Choroid plexus epithelial cell (primary cell): ENCODE results near the gene ADD3.

Experiments
- DNase-seq: peaks from one replicate; pipeline ENCODE4 v3.0.0-alpha.2; 2010; ENCODE audit warnings: low read depth
- H3K4me3 ChIP-seq: 2 replicates; pipeline ENCODE4 v1.5.1; 2011; ENCODE audit warnings: low read depth, mild to moderate bottlenecking, control low read depth, low read length, moderate library complexity
- TF ChIP-seq, protein P1 (sequence below): conservative IDR thresholded peaks from 2 replicates; pipeline ENCODE4 v1.5.1; 2011; ENCODE audit warnings: low read depth, mild to moderate bottlenecking, control low read depth, inconsistent platforms, low read length, moderate library complexity

Gene ADD3

DNA sequence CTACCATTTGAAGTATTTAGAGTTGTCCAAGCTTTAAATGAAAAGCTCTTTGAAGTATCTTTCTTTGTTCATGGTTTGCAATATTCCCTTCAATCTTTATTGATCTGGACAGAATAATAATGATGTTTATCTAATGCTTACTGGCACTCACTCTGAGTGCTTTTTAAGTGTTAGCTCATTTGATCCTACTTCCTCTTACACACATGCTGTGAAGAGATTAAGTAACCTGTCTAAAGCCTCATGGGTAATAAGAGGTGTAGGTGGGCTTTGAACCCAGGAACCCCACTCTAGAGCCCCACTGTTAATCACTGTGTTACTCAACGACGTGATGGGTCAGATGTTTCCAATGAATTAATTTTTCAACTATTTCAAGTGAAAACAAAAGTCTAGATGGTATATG lies 31.1 kb upstream of the ADD3 start:
- no peak for DNase-seq
- TF ChIP-seq, protein P1, sequence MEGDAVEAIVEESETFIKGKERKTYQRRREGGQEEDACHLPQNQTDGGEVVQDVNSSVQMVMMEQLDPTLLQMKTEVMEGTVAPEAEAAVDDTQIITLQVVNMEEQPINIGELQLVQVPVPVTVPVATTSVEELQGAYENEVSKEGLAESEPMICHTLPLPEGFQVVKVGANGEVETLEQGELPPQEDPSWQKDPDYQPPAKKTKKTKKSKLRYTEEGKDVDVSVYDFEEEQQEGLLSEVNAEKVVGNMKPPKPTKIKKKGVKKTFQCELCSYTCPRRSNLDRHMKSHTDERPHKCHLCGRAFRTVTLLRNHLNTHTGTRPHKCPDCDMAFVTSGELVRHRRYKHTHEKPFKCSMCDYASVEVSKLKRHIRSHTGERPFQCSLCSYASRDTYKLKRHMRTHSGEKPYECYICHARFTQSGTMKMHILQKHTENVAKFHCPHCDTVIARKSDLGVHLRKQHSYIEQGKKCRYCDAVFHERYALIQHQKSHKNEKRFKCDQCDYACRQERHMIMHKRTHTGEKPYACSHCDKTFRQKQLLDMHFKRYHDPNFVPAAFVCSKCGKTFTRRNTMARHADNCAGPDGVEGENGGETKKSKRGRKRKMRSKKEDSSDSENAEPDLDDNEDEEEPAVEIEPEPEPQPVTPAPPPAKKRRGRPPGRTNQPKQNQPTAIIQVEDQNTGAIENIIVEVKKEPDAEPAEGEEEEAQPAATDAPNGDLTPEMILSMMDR, result no peak
- no peak overlapping the region for H3K4me3 ChIP-seq

DNA sequence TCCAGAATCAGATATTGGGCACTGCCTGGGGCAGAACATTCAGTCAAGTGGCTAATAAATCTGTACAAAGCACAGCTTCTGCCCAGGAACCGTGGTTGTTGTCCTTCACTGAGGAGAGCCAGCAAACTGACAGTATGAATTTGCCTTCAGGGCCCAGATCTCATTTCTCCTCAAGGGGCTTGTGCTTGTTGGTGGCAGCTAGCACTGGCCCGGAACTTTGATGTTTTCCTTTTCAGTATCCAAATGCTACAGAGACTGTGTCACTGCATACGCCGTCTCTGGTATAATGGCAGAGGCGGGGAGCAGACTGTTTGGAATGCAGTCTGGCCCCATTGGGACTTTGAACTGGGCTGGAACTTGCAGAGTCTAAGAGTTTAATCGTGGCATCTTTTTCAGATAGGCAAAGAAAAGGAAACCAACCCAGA lies 30.4 kb upstream of the ADD3 start:
- DNase-seq, result no peak
- TF ChIP-seq, protein P1, result no peak
- H3K4me3 ChIP-seq, result no peak overlapping the region

DNA sequence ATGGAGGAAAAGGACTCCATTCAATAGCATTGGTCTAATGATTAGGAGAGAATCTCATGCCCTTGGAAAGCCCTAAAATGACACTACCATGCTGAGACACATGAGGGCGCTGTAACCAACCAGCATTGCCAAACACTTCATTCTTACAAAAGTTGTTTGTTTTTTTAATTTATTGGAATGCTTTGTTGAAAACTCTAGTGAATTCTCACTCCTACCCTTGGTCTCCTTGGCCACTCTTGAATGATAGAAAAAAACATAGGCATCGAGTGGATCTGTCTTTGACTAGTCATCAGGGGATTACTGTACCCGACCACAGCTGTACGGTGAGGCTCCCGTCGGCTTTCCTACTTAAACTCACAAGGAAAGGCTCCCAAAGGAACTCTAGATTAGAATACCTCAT lies 29.3 kb upstream of the ADD3 start:
- H3K4me3 ChIP-seq, result no peak overlapping the region
- TF ChIP-seq, protein P1, result peak; percentile 89

DNA sequence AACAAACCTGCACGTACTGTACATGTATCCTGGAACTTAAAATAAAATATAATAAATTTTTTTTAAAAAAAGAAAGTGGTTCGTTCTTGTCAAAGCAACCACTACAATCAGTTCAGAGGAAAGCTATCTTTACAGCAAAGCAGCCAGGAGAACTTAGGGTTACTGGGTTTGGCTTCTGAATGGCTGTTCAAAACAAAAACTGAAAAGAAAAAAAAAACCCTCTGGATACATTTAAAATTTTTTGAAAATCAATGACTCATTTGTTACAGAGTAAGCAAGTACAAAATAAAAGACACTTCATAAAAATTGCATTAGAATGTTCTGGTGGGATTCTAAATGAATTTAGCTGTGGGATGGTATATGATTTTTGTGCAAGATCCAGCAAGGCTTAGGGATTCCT lies 28.6 kb upstream of the ADD3 start:
- TF ChIP-seq, protein P1, result no peak
- DNase-seq, result no peak
- no peak overlapping the region for H3K4me3 ChIP-seq

More for the DNA sequence above, 29.3 kb upstream of the ADD3 start:
- DNase-seq, result peak; percentile 80

DNA sequence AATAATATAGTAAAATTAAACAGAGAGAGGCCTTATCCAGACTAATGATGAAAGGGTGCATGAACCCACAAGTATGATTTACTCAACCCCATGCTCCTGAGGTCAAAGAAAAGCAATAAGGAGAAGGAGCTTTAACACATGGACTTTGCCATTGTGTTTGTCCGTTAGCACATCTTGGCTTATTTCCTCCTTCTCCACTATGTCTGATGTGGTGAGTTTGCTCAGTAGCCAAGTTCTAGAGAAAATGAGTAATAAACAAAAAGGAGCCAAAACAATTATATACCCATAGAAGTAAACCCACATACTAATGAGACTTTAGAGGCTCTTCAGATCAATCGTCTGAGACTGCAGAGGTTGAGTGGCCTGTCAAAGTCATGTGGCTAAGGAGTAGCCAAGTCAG lies 26.1 kb upstream of the ADD3 start:
- no peak for DNase-seq
- TF ChIP-seq, protein P1, result no peak
- H3K4me3 ChIP-seq, result no peak overlapping the region

DNA sequence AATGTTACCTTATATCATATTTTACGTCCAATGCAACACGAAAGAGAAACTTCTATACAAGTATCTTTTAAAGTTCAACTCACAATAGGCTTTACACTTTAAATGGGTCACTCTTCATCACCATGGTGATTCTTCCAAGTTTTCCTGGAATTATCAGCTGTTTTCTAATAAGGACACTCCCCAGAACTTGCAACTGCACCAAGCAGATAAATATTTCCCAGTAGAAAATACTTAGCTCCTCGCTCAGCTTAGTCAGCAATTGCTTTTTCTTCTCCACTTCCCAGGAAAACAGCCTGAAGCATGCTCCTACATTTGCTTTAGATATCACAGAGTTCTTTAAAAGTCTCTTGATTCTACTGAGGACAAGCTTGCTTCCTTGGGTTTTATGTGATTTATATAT lies 25.7 kb upstream of the ADD3 start:
- H3K4me3 ChIP-seq, result no peak overlapping the region
- TF ChIP-seq, protein P1, result no peak
- no peak for DNase-seq

DNA sequence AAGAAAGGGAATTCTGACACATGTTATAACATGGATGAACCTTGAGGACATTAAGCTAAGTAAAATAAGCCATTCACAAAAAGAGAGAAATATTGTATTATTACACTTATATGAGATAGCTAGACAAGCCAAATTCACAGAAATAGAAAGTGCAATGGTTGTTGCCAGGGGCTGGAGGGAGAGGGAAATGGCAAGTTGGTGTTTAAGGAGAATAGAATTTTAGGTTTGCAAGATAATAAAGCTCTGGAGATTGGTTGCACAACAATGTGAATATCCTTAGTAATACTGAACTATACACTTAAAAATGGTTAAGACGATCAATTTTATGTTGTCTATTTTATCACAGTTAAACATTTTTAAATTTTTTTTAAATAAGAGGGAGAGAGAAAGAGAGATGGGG lies 25.0 kb upstream of the ADD3 start:
- TF ChIP-seq, protein P1, result no peak
- H3K4me3 ChIP-seq, result no peak overlapping the region
- no peak for DNase-seq
